Stimulated activated CD8-positive, alpha-beta memory T cell treated with anti-CD3 and anti-CD28 coated beads, Interleukin-12 subunit alpha, Interleukin-12 subunit beta, amount 100 ng/mL, for 24 hours (primary cell): Measurements from ENCODE around the gene LTF.
"Not testable (repeated sequence)": the region's sequence is repeated elsewhere in the genome, so short reads cannot be mapped to it uniquely, and the experiment has no call there.

Experiments used
- DNase-seq: peaks from one replicate; pipeline ENCODE4 v3.0.0-alpha.2; 2020; ENCODE audit errors: extremely low read depth

The LTF gene

GRCh38 chr3:46393554-46394434 is 70.9 kb downstream of the LTF start:
- no peak for DNase-seq

DNA sequence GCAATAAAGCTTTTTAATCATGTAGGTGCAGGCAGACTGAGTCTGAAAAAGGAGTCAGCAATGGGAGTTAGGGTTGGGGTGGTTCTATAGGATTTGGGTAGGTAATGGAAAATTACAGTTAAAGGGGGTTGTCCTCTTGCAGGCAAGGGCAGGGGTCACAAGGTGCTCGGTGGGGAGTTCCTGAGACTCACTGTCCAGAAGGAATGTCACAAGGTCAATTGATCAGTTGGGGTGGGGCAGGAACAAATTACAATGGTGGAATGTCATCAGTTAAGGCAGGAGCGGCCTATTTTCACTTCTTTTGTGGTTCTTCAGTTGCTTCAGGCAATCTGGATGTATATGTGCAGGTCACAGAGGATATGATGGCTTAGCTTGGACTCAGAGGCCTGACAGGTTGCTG is 71.7 kb downstream of the LTF start:
- no peak for DNase-seq

- not testable (repeated sequence) for DNase-seq
Measured at GRCh38 chr3:46391526-46391925, 73.2 kb downstream of the LTF start.

DNA sequence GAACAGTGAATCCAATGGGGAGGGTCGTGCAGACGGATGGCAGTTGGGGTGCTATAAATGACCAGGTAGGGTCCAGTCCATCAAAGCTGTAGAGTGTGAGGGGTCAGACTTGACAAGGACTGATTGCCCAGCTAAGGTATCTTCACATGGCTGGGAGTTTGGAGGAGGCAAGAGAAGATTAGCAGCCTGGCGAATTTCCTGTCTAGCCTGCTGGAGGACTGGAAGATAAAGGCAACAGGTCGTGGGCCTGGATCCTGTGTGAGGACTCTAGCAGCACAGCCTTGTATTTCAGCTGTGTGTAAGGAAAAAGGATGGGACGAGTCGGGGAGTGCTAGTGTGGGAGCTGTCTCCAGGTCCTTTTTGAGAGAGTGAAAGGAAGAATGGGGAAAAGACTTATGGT is 75.4 kb downstream of the LTF start:
- no peak for DNase-seq

- DNase-seq = not testable (repeated sequence)
Measured at GRCh38 chr3:46388847-46389246, 75.9 kb downstream of the LTF start.

DNA sequence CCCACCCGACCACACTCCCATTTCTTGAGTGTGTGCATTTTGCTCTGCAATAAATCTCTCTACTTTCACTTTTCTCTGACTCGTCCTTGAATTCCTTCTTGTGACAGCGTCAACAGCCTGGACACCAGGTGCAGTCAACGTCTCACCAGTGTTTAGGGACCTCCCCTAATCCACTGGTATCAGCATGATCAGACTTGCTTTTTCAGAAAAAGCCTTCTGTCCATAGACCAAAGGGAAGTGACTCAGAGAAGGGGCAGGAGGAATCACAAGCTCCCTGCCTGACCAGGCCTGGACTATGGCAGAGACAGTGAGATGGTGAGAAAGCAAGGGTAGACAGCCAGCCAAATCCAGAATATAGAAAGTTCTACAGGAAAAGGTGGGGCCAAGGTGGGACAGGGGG is 78.5 kb downstream of the LTF start:
- DNase-seq = no peak
